ENCODE data around the gene ZNF224.

The ZNF224 gene

DNA sequence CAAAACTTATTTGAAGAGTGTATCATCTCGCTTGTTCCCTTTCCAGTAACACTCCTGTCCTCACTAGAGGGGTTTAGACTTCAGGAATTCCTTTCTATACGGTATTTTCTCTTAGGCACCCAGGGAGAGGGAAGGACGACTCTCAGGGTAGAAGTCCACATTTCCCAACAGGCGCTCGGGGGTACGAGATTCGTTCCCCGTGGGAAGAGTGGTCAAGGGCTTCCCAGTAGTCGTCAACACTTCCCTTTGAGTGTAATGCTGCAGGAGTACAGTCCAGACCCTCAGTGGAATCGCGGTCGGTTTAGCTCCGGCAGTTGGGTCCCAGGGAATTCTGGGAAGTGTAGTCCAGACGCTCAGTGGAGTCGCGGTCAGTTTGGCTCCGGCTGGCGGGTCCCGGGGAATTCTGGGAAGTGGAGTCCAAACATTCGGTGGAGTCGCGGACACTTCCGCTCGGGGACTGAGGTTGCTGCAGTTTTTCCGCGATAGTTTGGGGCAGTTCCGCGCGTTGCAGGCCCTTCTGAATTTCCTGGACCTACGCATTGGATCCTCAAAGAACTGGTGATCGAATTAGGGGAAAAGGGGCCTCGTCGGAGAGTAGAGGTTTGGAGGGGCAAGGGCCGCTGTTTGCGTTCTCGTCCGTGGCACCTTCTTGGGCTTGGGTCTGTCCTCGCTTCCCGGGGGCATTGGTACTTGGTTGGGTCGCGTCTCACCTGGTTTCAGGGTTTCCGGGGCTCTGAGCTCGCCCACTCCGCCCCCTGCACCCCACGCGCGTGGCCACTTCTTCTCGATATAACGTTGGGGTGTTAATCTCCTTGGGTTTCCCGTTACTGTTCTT, at the start of gene ZNF224:
TSS of gene ZNF224 (plus strand) at position 431 of the 835 bp plus-strand sequence. CDS start 3,513 bp downstream, outside the sequence.
- intact Hi-C loops (cut with DNase I), result loop anchor here (1.0 to 5.0 kb wide), 2 partner anchors 19 to 42 kb away; partner anchors contain the start of genes ZNF223 and ZNF225

DNA sequence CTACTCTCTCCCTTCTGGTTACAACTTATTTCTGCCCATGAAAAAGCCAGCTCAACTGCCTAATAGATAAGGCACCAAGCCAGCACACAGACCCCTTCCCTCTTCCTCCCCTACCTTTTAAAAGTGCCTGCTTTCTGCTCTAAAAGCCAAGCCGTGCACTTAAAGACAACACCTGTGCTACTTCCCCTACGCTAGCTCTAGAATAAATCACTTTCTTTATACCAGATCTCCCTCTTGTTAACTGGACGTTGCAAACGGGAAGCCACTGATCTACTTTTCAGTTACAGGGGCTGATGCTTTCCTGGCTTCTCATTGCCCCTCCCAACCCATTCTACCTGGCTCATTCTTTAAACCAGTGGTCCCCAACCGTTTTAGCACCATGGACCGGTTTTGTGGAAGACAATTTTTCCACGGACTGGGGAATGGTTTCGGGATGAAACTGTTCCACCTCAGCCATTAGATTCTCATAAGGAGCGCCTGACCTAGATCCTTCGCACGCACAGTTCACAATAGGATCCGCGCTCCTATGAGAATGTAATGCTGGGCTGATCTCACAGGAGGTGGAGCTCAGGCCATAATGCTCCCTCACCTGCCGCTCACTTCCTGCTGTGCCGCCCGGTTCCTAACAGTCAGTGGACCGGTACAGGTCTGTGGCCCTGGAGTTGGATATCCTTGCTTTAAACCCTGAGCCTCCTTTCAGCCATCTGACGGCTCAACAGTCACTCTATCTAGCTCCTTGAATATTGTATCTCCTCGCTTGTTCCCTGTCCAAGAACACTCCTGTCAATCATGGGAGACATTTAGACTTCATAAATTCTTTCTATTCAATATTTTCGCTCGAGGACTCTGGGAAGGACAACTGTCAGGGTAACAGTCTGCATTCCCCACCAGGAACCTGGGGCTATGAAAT, 43.2 kb upstream of the ZNF224 start:
- peak; percentile 16 to 87 (median 58) for DNase-seq
- intact Hi-C loops (cut with DNase I), result loop anchor here (5.0 to 10.0 kb wide), 3 partner anchors 41 to 116 kb away; partner anchors contain the start of genes ZNF224, ZNF225 and ZNF45

More for the DNA sequence above, at the start of gene ZNF224:
- peak; percentile 89 to 98 (median 95) for DNase-seq

DNA sequence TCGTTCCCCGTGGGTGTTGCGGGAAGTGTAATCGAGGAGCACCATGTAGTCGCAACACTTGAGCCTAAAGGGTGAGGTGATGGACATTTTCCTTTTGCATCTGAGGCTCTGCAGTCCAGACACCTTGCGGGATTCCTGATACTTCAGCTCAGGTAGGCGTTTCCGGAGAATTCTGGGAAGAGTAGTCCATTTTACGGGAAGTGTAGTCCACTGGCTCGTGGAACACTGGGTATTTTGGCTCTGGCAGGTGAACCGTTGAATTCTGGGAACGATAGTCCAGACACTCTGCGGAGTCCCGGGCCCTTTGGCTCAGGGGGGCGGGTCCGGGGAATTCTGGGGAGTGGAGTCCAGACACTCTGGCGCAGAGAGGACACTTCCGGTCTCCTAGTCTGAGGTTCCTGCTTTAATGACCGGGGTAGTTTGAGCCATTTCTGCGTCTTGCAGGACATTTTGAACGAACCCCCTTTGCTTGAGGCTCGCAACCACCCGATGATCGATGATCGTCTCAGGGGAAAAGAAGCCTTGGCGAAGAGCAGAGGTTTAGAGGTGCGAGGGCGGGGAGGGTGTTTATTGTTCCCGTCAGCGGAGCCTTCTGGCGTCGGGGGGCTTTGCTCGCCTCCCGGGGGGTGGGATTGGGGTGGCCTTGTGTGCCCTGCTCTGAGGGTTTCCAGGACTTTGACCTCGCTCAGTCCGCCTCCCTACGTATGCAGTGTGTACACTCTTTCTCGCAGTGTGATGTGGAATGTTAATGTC, 42.3 kb upstream of the ZNF224 start, which contains the start of gene ZNF223:
TSS of gene ZNF223 (plus strand) at position 387 of the 753 bp plus-strand sequence. CDS start 3,141 bp downstream, outside the sequence.
- intact Hi-C loops (cut with DNase I), result loop anchor here (2.0 to 10.0 kb wide), 4 partner anchors 19 to 117 kb away; partner anchors contain the start of genes ZNF224, ZNF225 and ZNF45
- peak; percentile 92 to 99 (median 97) for DNase-seq

- intact Hi-C loops (cut with DNase I), result loop anchor here (10.0 kb wide), 1 partner anchor 121 kb away; the partner anchor contains the start of gene ZNF45
- DNase-seq, result no peak
Measured at GRCh38 chr19:44055870-44056269, 38.3 kb upstream of the ZNF224 start.

DNA sequence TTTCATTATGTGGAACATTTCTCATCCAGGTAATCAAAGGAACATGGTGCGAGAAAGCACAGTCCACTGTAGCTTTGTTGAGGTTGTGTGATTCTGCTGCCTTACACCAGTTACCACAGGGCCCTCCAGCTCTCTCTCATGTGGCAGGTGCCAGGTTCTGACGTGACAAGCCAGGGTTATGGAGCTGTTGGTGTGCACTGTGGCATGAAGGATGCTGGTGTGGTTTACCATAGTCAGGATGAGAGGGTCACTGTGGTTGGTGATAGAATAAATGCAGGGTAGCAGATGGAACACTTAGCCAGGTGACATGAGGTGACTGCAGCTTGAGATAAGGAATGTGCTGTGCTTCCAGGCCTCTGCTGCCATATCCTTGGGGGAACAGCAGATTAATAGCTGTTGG, 34.9 kb upstream of the ZNF224 start:
- intact Hi-C loops (cut with DNase I), result loop anchor here (10.0 kb wide), 1 partner anchor 124 kb away; the partner anchor contains the start of gene ZNF45
- no peak for DNase-seq

DNA sequence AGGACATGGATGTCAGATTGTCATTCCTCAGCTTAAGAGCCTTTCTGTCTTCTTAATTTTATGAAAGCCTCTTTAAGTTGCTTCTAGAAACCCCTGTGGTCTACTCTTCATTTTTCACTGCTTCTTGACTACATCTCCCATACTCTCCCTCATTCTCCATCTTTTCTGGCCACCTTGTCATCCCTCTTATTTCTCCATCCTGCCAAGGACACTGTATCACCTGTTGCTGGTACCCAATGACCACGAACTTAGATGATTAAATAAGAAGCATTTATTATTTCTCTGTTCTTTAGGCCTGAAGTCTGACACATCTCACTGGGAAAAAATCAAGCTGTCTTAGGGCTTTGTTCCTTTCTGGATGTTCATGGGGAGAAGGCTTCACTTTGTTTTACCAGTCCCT, 33.1 kb upstream of the ZNF224 start:
- DNase-seq, result no peak
- intact Hi-C loops (cut with DNase I), result no loop called here

- DNase-seq, result no peak
- intact Hi-C loops (cut with DNase I), result no loop called here
Measured at GRCh38 chr19:44066305-44066704, 27.9 kb upstream of the ZNF224 start.

GRCh38 chr19:44069415-44069814, 24.7 kb upstream of the ZNF224 start:
- no peak for DNase-seq
- intact Hi-C loops (cut with DNase I), result no loop called here

- peak; percentile 84 to 97 (median 93) for DNase-seq
- intact Hi-C loops (cut with DNase I), result loop anchor here (2.0 kb wide), 1 partner anchor 19 kb away; the partner anchor contains the start of gene ZNF223
Measured at GRCh38 chr19:44071824-44072542, 22.2 kb upstream of the ZNF224 start, which contains the start of gene ZNF284. ZNF284 (plus strand) TSS chr19:44072159; CDS start chr19:44076390, 4,231 bp downstream.

DNA sequence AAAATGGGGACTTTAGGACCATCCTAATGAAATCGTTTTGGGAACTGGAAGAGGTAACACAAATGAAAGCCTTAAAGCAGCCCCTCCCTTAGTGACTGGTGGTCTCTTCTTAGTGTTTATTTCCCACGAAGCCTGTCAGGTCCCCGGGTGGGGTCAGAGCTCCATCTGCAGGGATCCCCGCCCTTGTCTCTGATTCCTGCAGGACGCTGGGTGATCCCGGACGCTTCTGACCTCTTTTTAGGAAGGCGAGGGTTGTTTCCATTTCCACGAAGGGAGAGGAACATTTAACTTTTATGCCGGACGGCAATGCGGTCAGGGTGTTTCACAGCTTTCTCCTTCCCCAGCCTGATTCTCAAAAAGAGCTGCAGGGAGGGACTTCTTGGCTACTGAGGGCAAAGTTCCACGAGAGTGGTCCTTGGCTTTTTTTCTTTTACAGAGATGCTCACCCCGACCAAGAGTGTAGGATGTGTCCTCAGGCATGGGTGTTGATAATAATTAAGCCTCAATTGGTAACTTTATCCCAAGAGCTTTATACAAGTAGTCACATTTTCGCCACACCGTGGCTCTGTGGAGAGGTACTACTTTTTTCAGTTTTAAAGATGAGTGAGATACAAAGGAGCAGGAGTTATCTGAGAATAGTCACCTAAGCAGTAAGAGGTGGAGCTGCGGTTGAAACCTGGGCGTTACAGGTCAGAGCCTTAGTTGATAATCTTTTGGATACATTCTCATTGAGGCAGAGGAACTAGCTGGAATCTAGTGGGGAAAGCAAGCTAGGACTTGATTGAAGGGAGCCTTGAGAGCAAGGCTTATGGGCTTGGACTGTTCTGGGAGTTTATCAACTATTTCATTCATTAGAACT, 21.4 kb upstream of the ZNF224 start:
- DNase-seq, result peak in 7 of 42 donors; percentile 4 to 42 (median 17)
- intact Hi-C loops (cut with DNase I), result no loop called here

DNA sequence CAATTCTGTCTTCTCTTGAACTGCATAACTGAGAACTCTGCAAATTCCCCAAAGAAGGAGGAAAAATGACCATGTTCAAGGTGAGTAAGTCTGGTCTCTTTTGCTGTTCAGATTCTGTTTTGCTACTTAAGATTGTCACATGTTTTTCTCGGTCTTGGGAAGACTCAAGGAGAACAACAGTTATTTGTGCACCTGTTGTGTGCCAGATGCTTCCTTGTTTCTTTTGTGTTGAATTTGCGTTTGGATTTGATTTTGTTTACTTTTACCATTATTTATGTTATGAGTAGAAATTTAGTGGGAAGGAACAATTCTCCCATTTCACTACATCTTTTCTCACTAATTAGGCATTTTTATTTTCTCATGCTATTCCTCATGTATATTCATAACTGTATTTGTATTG, 17.8 kb upstream of the ZNF224 start:
- intact Hi-C loops (cut with DNase I), result no loop called here
- DNase-seq, result no peak

- intact Hi-C loops (cut with DNase I), result loop anchor here (5.0 kb wide), 1 partner anchor 40 kb away; the partner anchor contains the start of gene ZNF223
- no peak for DNase-seq
Measured at GRCh38 chr19:44092108-44092507, 2.1 kb upstream of the ZNF224 start.

GRCh38 chr19:44107751-44108150, 13.6 kb downstream of the ZNF224 start:
- intact Hi-C loops (cut with DNase I), result no loop called here
- no peak for DNase-seq

DNA sequence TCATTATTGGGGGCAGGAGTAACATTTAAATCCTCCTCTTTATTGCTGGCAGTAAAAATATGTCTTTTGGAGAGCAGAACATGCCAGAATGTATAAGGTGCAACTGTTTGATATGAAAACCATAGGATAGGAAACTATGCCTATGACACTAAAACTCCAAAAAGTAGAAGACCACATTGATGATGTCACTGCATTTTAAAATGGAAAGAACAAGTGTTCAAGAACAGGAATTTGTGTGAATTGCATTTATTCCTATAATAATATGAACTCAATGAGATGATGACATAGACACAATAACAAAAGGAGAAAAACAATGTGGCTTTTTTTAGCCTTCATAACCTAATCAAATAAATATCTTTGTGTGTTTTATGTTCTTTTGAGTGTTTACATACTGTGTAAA, 15.3 kb downstream of the ZNF224 start:
- no peak for DNase-seq

DNA sequence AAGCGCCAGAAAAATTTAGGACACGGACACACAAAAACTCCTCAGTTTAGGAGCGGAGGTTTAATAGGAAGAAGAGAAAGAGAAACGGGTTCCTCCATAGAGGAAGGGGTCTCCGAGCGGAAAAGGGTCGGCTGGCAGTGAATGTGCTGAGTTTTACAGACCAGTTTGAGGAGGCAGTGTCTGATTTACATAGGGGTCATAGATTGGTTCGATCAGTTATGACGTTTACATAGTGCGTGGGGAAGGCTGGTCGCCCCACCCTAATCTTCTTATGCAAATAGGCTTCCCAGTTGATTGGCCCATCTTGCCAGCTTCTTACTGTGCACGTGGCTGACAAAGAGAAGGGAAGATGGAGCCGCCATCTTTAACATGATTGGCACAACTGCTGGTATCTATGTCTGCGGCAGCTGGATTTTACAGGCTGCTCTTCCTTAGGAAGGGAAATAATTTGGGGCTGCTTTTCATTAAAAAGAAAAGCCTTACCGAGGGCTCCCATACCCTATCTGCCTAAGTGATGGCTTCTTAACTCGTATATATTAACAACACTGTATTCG, 17.8 kb downstream of the ZNF224 start:
- DNase-seq, result peak in 38 of 42 donors; percentile 2 to 80 (median 42)

More for the DNA sequence above, 15.3 kb downstream of the ZNF224 start:
- intact Hi-C loops (cut with DNase I), result no loop called here

GRCh38 chr19:44112802-44113137, 18.6 kb downstream of the ZNF224 start:
- DNase-seq, result no peak
- intact Hi-C loops (cut with DNase I), result loop anchor here (1.0 to 5.0 kb wide), 6 partner anchors 18 to 130 kb away; partner anchors contain the start of genes ZNF155, ZNF223, ZNF224 and ZNF226

More for the DNA sequence above, 17.8 kb downstream of the ZNF224 start:
- intact Hi-C loops (cut with DNase I), result loop anchor here (5.0 kb wide), 5 partner anchors 55 to 130 kb away; partner anchors contain the start of genes ZNF155, ZNF223, ZNF226 and ZNF230
